Measurements from ENCODE around the gene HYAL4. TPM values are rescaled to one million over a fixed set of nuclear protein-coding genes. Genes with fewer than 3 reads are reported as not detected.
A peak's percentile ranks its signal among the peaks of the same experiment; 100 is the strongest.

The HYAL4 gene
- total and polyA plus RNA-seq, 2 of the 13 experiments (the other 11 are each of a cell fraction or from before 2014, with no cell fraction given) = not detected

DNA sequence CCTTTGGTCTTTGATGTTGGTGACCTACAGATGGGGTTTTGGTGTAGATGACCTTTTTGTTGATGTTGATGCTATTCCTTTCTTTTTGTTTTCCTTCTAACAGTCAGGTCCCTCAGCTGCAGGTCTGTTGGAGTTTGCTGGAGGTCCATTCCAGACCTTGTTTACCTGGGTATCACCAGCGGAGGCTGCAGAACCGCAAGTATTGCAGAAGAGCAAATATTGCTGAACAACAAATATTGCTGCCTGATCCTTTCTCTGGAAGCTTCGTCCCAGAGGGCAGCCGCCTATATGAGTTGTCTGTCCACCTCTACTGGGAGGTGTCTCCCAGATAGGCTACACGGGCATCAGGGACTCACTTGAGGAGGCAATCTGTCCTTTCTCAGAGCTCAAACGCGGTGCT lies 827 bp upstream of the HYAL4 start (continued):
- TF ChIP-seq, protein P1, sequence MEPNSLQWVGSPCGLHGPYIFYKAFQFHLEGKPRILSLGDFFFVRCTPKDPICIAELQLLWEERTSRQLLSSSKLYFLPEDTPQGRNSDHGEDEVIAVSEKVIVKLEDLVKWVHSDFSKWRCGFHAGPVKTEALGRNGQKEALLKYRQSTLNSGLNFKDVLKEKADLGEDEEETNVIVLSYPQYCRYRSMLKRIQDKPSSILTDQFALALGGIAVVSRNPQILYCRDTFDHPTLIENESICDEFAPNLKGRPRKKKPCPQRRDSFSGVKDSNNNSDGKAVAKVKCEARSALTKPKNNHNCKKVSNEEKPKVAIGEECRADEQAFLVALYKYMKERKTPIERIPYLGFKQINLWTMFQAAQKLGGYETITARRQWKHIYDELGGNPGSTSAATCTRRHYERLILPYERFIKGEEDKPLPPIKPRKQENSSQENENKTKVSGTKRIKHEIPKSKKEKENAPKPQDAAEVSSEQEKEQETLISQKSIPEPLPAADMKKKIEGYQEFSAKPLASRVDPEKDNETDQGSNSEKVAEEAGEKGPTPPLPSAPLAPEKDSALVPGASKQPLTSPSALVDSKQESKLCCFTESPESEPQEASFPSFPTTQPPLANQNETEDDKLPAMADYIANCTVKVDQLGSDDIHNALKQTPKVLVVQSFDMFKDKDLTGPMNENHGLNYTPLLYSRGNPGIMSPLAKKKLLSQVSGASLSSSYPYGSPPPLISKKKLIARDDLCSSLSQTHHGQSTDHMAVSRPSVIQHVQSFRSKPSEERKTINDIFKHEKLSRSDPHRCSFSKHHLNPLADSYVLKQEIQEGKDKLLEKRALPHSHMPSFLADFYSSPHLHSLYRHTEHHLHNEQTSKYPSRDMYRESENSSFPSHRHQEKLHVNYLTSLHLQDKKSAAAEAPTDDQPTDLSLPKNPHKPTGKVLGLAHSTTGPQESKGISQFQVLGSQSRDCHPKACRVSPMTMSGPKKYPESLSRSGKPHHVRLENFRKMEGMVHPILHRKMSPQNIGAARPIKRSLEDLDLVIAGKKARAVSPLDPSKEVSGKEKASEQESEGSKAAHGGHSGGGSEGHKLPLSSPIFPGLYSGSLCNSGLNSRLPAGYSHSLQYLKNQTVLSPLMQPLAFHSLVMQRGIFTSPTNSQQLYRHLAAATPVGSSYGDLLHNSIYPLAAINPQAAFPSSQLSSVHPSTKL (CRISPR knock-in tag; IDR thresholded peaks at IDR 0.05) = peak; percentile 63; the same call in 1 of the 2 replicates
- TF ChIP-seq FOXJ3 (CRISPR knock-in tag; IDR thresholded peaks at IDR 0.05; ENCODE audit: borderline replicate concordance) = peak; percentile 58

DNA sequence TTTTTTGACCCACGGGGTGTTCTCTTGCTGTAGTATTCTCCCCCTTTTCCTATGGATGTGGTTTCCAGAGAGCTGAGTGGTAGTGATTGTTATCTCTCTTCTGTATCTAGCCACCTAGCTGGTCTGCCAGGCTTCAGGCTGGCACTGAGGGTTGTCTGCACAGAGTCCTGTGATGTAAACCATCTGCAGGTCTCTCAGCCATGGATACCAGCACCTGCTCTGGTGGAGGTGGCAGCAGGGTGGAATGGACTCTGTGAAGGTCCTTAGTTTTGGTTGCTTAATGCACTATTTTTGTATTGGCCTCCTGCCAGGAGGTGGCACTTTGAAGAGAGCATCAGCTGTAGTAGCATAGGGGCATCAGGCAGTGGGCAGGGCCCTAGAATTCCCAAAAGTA lies 851 bp downstream of the HYAL4 start:
- CTCF ChIA-PET (ENCODE audit: low intra/inter-chr PET ratio, low total read pairs) = no interaction called here
- H3K4me3 ChIP-seq (replicated peaks in 1 of 3; ENCODE audit: insufficient read depth in 1 of 3, low read depth in 2 of 3, low read length in 3 of 3) = no peak overlapping the region
- TF ChIP-seq TOE1 (CRISPR knock-in tag; IDR thresholded peaks at IDR 0.05) = no peak
- TF ChIP-seq YY1 (IDR thresholded peaks at IDR 0.05; ENCODE audit: insufficient read depth, insufficient replicate concordance, low read depth, low read length) = no peak
- no peak for TF ChIP-seq ZFP62 (CRISPR knock-in tag; IDR thresholded peaks at IDR 0.05)
- TF ChIP-seq, protein P2, sequence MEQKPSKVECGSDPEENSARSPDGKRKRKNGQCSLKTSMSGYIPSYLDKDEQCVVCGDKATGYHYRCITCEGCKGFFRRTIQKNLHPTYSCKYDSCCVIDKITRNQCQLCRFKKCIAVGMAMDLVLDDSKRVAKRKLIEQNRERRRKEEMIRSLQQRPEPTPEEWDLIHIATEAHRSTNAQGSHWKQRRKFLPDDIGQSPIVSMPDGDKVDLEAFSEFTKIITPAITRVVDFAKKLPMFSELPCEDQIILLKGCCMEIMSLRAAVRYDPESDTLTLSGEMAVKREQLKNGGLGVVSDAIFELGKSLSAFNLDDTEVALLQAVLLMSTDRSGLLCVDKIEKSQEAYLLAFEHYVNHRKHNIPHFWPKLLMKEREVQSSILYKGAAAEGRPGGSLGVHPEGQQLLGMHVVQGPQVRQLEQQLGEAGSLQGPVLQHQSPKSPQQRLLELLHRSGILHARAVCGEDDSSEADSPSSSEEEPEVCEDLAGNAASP (CRISPR knock-in tag; IDR thresholded peaks at IDR 0.05; ENCODE audit: borderline replicate concordance) = no peak
- TF ChIP-seq, protein P3, sequence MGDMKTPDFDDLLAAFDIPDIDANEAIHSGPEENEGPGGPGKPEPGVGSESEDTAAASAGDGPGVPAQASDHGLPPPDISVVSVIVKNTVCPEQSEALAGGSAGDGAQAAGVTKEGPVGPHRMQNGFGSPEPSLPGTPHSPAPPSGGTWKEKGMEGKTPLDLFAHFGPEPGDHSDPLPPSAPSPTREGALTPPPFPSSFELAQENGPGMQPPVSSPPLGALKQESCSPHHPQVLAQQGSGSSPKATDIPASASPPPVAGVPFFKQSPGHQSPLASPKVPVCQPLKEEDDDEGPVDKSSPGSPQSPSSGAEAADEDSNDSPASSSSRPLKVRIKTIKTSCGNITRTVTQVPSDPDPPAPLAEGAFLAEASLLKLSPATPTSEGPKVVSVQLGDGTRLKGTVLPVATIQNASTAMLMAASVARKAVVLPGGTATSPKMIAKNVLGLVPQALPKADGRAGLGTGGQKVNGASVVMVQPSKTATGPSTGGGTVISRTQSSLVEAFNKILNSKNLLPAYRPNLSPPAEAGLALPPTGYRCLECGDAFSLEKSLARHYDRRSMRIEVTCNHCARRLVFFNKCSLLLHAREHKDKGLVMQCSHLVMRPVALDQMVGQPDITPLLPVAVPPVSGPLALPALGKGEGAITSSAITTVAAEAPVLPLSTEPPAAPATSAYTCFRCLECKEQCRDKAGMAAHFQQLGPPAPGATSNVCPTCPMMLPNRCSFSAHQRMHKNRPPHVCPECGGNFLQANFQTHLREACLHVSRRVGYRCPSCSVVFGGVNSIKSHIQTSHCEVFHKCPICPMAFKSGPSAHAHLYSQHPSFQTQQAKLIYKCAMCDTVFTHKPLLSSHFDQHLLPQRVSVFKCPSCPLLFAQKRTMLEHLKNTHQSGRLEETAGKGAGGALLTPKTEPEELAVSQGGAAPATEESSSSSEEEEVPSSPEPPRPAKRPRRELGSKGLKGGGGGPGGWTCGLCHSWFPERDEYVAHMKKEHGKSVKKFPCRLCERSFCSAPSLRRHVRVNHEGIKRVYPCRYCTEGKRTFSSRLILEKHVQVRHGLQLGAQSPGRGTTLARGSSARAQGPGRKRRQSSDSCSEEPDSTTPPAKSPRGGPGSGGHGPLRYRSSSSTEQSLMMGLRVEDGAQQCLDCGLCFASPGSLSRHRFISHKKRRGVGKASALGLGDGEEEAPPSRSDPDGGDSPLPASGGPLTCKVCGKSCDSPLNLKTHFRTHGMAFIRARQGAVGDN (CRISPR knock-in tag; IDR thresholded peaks at IDR 0.05) = no peak
- TF ChIP-seq, protein P4, sequence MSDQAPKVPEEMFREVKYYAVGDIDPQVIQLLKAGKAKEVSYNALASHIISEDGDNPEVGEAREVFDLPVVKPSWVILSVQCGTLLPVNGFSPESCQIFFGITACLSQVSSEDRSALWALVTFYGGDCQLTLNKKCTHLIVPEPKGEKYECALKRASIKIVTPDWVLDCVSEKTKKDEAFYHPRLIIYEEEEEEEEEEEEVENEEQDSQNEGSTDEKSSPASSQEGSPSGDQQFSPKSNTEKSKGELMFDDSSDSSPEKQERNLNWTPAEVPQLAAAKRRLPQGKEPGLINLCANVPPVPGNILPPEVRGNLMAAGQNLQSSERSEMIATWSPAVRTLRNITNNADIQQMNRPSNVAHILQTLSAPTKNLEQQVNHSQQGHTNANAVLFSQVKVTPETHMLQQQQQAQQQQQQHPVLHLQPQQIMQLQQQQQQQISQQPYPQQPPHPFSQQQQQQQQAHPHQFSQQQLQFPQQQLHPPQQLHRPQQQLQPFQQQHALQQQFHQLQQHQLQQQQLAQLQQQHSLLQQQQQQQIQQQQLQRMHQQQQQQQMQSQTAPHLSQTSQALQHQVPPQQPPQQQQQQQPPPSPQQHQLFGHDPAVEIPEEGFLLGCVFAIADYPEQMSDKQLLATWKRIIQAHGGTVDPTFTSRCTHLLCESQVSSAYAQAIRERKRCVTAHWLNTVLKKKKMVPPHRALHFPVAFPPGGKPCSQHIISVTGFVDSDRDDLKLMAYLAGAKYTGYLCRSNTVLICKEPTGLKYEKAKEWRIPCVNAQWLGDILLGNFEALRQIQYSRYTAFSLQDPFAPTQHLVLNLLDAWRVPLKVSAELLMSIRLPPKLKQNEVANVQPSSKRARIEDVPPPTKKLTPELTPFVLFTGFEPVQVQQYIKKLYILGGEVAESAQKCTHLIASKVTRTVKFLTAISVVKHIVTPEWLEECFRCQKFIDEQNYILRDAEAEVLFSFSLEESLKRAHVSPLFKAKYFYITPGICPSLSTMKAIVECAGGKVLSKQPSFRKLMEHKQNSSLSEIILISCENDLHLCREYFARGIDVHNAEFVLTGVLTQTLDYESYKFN (CRISPR knock-in tag; conservative IDR thresholded peaks at IDR 0.05) = no peak
- TF ChIP-seq RORA (CRISPR knock-in tag; IDR thresholded peaks at IDR 0.05) = no peak

More for the DNA sequence above, 851 bp downstream of the HYAL4 start:
- WGBS (ENCODE audit: low lambda C conversion rate) = 55% methylated on average over 1 of the region's 1 CpG
- POLR2A ChIA-PET = interaction anchor here (1.4 to 1.9 kb wide), 2 partner anchors 97 kb away, joined by 4 to 9 read pairs; partner anchors contain the start of gene WASL
- FAIRE-seq = no peak
- Histone ChIP-seq H3K36me3 (replicated peaks in 1 of 2; ENCODE audit: control insufficient read depth in 1 of 2, insufficient read depth in 2 of 2, low read length in 2 of 2) (no peaks in the 10 kb centered on the region), H3K4me1 (ENCODE audit: insufficient read depth, low read length) (peaks cover 20% of the 10 kb centered on the region), H3K4me2 (ENCODE audit: low read depth, low read length) (no peak overlapping the region), H3K9ac (ENCODE audit: insufficient read depth, low read depth, low read length) (no peak overlapping the region), H3K9me3 (ENCODE audit: low read length) (no peaks in the 10 kb centered on the region), H3K27me3 (ENCODE audit: control insufficient read depth in 1 of 2, insufficient read depth in 2 of 2, low read length in 2 of 2) (no peaks in the 10 kb centered on the region), H4K20me1 (ENCODE audit: insufficient read depth, low read length) (no peaks in the 10 kb centered on the region), H3K79me2 (ENCODE audit: insufficient read depth, low read length) (no peaks in the 10 kb centered on the region), H2AFZ (ENCODE audit: low read length) (no peak overlapping the region), H3K27ac (ENCODE audit: extremely low read length, insufficient read depth, low read length) (no peak overlapping the region)
- intact Hi-C loops (cut with micrococcal nuclease; ENCODE audit: unreplicated experiment) (no loop called here), in situ Hi-C loops (cut with HindIII; ENCODE audit: extremely low pct_ligation_motif_present, low pct_unique_long_range_greater_than_20kb) (no loop called here)
- DNase-seq (ENCODE audit: low spot score) = no peak
- BruUV-seq (replicated peaks) = no TSS peak
- ATAC-seq = peak; percentile 19; the same call in 1 of the 3 replicates
